Measurements from ENCODE around the gene ILK. TPM values are rescaled to one million over a fixed set of nuclear protein-coding genes. Genes with fewer than 3 reads are reported as not detected.
A peak's percentile ranks its signal among the peaks of the same experiment; 100 is the strongest.

ILK gene
- total RNA-seq, 4 donors from 2014 or later = 481 to 652 (median 606) TPM

GRCh38 chr11:6653656-6654055 lies 50.1 kb downstream of the ILK start:
- no peaks in the 10 kb centered on the region for H3K9me3 ChIP-seq
- no peaks in the 10 kb centered on the region for H3K27me3 ChIP-seq
- H3K4me3 ChIP-seq = no peak overlapping the region
- H3K27ac ChIP-seq (replicated peaks in 1 of 4) = peak overlapping the region in 2 of 4 donors; percentile 77 to 83
- peak; percentile 39 for DNase-seq (ENCODE audit: extremely low spot score)
- peaks cover 13 to 52% (median 29%) of the 10 kb centered on the region in 4 donors for H3K4me1 ChIP-seq
- H3K36me3 ChIP-seq = no peaks in the 10 kb centered on the region
- intact Hi-C loops (cut with DNase I) = no loop called here
- 76% methylated on average over 2 of the region's 2 CpGs for WGBS
- TF ChIP-seq POLR2AphosphoS5 (IDR thresholded peaks at IDR 0.05) (no peak), EP300 (IDR thresholded peaks at IDR 0.05) (no peak), CTCF (IDR thresholded peaks at IDR 0.05) (no peak), POLR2A (IDR thresholded peaks at IDR 0.05; ENCODE audit: low read depth) (no peak)

- Histone ChIP-seq H3K4me3 (peak overlapping the region; percentile 61 to 72 (median 62)), H3K27ac (replicated peaks in 1 of 4) (peak overlapping the region; percentile 72 to 83 (median 78)), H3K9me3 (no peaks in the 10 kb centered on the region), H3K27me3 (no peaks in the 10 kb centered on the region), H3K36me3 (no peaks in the 10 kb centered on the region), H3K4me1 (peaks cover 10 to 44% (median 25%) of the 10 kb centered on the region in 4 donors)
- intact Hi-C loops (cut with DNase I) = no loop called here
- peak; percentile 90 for DNase-seq (ENCODE audit: extremely low spot score)
- TF ChIP-seq POLR2AphosphoS5 (IDR thresholded peaks at IDR 0.05) (no peak), POLR2A (IDR thresholded peaks at IDR 0.05; ENCODE audit: low read depth) (no peak), EP300 (IDR thresholded peaks at IDR 0.05) (no peak), CTCF (IDR thresholded peaks at IDR 0.05) (no peak)
- 35% methylated on average over 9 of the region's 9 CpGs for WGBS
Observed at GRCh38 chr11:6654281-6655019, 50.9 kb downstream of the ILK start.

- Histone ChIP-seq H3K9me3 (no peaks in the 10 kb centered on the region), H3K27ac (replicated peaks in 1 of 4) (peak overlapping the region; percentile 72 to 83 (median 78)), H3K27me3 (no peaks in the 10 kb centered on the region), H3K36me3 (no peaks in the 10 kb centered on the region), H3K4me1 (peaks cover 10 to 40% (median 23%) of the 10 kb centered on the region in 4 donors), H3K4me3 (peak overlapping the region; percentile 61 to 72 (median 62))
- WGBS = 7% methylated on average over 5 of the region's 84 CpGs
- DNase-seq (ENCODE audit: extremely low spot score) = peak; percentile 91
- TF ChIP-seq POLR2AphosphoS5 (IDR thresholded peaks at IDR 0.05) = peak in 1 of 2 donors; percentile 29
- TF ChIP-seq CTCF (IDR thresholded peaks at IDR 0.05) = no peak
- TF ChIP-seq EP300 (IDR thresholded peaks at IDR 0.05) = no peak
- TF ChIP-seq POLR2A (IDR thresholded peaks at IDR 0.05; ENCODE audit: low read depth) = no peak
- intact Hi-C loops (cut with DNase I) = no loop called here
Observed at GRCh38 chr11:6655020-6655789, 51.6 kb downstream of the ILK start.

- peak within 1 kb of the TSS; percentile 72 to 83 (median 78) for H3K27ac ChIP-seq (replicated peaks in 1 of 4)
- TF ChIP-seq POLR2AphosphoS5 (IDR thresholded peaks at IDR 0.05) = no peak
- TF ChIP-seq CTCF (IDR thresholded peaks at IDR 0.05) = no peak
- TF ChIP-seq EP300 (IDR thresholded peaks at IDR 0.05) = no peak
- TF ChIP-seq POLR2A (IDR thresholded peaks at IDR 0.05; ENCODE audit: low read depth) = no peak
- peaks cover 10 to 40% (median 19%) of the 10 kb centered on the region in 4 donors for H3K4me1 ChIP-seq
- H3K36me3 ChIP-seq = no peaks in the 10 kb centered on the region
- no peaks in the 10 kb centered on the region for H3K9me3 ChIP-seq
- no peaks in the 10 kb centered on the region for H3K27me3 ChIP-seq
- WGBS = 17% methylated on average over 17 of the region's 56 CpGs
- peak within 1 kb of the TSS; percentile 61 to 72 (median 62) for H3K4me3 ChIP-seq
- peak; percentile 90 for DNase-seq (ENCODE audit: extremely low spot score)
- intact Hi-C loops (cut with DNase I) = no loop called here
Observed at GRCh38 chr11:6655790-6656583, 52.4 kb downstream of the ILK start, which contains the start of gene DCHS1. Gene DCHS1 (minus strand): TSS chr11:6655809. CDS start chr11:6641613, 14,196 bp downstream.

Measured in esophagus muscularis mucosa (tissue), 4 donors.